HG03095 (cell line): ENCODE data around the gene MED27.

ENCODE experiments used
- ATAC-seq: cut with Tn5 transposase; IDR thresholded peaks from one replicate; pipeline ENCODE4 v1.9.1; 2021; ENCODE audit warnings: moderate library complexity; ENCODE audit not compliant: unreplicated experiment

MED27 gene

DNA sequence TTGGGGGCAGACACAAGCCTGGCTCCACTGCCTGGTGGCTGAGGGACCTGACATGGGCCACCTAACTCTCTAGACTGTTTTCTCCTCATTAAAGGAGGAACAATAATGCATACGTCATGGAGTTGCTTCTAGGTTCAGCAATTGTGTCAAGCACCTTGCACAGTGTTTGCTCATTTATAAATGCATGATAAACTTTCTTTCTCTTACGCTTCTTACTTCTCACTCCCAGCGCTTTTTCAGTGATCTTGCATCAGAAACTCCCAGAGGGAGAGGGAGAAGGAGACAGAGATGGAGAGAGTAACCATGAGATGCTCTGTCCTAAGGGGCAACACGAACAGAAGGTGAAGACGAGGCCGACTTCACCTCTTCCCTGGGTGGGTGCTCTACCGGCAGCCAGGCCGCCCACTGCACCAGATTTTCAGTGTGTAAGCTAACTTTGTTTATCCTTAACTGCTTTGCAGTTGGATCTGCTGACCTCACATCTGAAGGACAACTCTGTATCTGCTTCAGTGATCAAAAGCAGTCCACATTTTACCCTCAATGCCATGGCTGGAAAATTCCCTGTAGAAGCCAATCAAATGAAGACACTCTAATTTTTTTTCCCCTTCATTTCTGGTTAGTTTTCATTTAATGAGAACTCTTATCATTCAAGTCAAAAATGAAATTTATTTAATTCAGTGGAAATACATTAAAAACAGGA lies 35.3 kb downstream of the MED27 start:
- ATAC-seq, result no peak

- ATAC-seq, result no peak
Observed at GRCh38 chr9:132043708-132044107, 36.0 kb downstream of the MED27 start.

DNA sequence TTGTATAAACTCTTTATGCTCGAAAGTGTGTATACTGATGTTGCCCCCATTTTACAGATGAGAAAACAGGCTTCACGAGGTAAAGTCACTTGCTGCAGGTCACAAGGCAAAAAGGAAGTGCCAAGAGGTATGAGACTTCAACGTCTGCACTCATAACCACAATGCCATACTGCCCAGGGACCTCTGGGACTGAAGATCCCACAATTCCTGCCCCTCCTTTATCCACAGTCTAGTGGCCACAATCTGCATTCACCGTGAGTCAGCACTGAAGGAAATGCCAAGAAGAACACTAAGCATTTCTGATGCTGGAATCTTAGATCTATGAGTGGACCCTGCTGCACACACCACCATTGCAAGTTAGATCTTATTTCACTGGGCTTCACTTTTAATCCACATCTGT lies 37.3 kb downstream of the MED27 start:
- no peak for ATAC-seq

DNA sequence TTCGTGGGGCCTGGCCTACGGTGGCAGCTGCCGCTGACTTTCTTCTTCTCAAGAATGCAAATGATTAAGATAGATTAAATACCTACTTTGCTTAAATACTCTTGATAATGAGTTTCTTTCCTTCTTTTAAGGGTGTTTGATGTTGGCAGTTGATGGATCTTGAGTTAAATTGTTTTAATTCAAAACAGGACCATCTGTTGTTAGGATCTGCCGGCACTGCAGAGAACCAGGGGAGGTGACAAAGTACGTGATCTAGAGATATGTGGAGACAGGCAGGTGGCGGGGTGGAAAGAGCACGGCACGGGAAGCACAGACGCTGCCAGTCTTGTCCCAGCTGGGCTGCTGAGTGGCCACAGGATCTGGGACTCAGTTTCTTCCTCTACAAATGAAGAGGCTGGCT lies 37.9 kb downstream of the MED27 start:
- no peak for ATAC-seq

DNA sequence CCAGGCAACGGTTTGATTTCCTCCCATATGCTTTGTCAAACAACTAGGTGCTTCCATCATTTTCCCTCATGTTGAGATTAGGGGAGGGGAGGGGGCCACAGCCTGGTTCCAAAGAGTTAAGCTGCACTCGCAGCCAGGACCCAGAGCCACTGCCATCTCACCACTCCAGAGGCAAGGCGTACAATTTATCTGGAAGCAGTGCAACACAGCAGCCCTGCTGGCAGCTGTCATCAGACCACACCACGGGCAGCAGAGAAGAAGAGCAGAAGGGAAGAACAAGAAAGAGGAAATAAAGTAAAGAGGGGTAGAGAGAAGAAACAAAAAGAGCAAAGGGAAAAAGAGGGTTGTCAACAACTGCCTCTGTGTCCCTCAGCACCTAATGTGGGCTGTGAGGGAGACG lies 38.9 kb downstream of the MED27 start:
- ATAC-seq, result no peak

- ATAC-seq, result no peak
Observed at GRCh38 chr9:132040246-132040645, 39.4 kb downstream of the MED27 start.

- ATAC-seq, result no peak
Observed at GRCh38 chr9:132039284-132039683, 40.4 kb downstream of the MED27 start.

GRCh38 chr9:132037458-132037857 lies 42.2 kb downstream of the MED27 start:
- ATAC-seq, result no peak

- ATAC-seq, result no peak
Observed at GRCh38 chr9:132036521-132036920, 43.1 kb downstream of the MED27 start.

DNA sequence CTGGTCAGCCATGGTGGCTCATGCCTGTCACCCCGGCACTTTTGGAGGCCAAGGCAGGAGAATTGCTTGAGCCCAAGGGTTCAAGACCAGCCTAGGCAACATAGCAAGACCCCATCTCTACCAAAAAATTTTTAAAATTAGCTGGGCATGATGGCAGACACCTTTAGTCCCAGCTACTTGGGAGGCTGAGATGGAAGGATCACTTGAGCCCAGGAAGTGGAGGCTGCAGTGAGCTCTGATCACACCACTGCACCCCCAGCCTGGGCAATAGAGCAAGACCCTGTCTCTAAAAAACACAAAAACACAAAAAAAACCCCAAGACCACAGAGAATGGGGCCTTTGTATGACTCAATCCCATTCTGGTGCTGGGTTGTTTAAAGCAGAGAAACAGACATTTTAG lies 44.0 kb downstream of the MED27 start:
- no peak for ATAC-seq

- ATAC-seq, result no peak
Observed at GRCh38 chr9:132032238-132032950, 47.3 kb downstream of the MED27 start.

GRCh38 chr9:132031467-132032237 lies 48.0 kb downstream of the MED27 start:
- ATAC-seq, result no peak

- no peak for ATAC-seq
Observed at GRCh38 chr9:132030626-132031325, 48.9 kb downstream of the MED27 start.

GRCh38 chr9:132027752-132028663 lies 51.7 kb downstream of the MED27 start:
- no peak for ATAC-seq

GRCh38 chr9:132026932-132027585 lies 52.6 kb downstream of the MED27 start:
- ATAC-seq, result no peak

DNA sequence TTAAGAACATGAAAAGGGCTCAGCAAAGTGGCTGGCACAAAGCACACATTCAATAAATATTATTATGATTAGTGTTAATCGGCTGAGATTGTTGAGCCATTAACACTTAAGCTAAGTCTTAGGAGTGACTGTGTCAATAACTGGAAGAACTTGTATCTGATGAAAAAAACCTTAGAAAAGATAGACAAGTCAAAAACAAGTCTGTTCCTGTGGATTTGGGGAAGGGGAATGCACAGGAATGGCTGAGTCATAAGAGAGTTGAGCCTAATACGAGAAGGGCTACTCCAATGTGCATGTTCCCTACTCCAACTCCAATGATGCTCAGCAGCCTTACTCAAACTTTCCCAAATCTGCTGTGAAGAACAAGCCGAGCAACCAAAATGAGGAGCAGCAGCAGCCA lies 53.9 kb downstream of the MED27 start:
- ATAC-seq, result no peak

- no peak for ATAC-seq
Observed at GRCh38 chr9:132024589-132024988, 55.1 kb downstream of the MED27 start.

DNA sequence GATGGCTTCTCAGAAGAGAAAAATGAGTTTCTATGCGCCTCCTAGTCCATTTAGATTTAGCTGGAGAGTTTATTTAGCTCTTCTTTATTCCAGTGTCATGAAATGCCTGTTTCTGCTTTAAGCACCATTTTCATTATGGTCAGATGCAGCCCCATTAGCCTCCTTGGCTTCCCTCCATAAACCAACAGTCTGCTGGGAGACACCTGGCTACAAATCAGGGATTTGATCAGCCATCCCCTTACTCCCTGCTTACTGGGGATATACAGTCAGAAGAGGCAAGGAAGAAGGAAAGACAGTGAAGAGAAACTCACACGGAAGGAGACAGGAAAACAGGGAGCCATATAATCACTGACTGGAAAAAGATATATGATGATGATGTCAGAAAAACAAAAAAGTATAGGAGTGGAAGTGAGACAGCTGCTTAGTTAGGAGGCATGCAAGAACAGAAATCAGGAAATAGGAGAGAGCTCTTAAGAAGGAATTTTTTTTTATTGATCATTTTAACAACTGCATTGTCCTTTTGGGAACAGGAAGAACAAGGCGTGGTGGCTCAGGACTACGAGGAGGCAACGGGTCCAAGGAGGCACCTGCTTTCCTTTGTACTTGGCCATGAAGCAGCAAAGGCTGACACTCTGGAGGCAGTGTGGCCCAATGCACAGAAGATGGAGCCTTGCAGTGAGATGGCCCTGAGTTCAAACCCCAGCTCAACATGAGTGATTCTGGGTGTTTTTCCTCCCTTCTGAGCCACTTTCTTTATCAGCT lies 56.1 kb downstream of the MED27 start:
- no peak for ATAC-seq
